Measurements from ENCODE around the gene DTD1. TPM values are rescaled to one million over a fixed set of nuclear protein-coding genes. Genes with fewer than 3 reads are reported as not detected.

DTD1 gene
- total RNA-seq, 1 donor from 2014 or later: 68.2 TPM

DNA sequence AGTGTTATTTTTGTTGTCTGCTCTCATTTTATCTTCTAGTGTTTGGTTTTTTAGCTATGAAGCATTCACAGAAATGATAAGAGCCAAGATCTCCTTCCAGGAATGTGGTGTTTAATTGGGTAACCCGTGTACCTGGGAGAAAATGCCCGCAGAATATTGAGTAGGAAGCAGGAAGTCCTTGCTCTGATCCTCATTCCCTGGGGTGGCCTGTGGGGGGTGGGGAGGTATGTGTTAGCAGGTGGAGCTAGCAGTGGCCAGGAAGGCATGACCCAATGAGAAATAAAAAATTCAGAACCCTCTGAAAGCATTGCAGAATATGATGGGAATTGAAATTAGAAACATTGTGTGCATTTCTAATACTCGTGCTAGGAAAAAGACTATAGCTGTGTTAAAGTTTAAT lies 100.8 kb downstream of the DTD1 start:
- H3K27ac Mint-ChIP-seq (ENCODE audit: unreplicated experiment): no peak overlapping the region
- no peaks in the 10 kb centered on the region for H3K27me3 Mint-ChIP-seq (ENCODE audit: low read depth)
- H3K36me3 Mint-ChIP-seq (ENCODE audit: low read depth): no peaks in the 10 kb centered on the region
- DNase-seq (ENCODE audit: low read depth, low spot score): no peak
- H3K9me3 Mint-ChIP-seq: peaks cover 2% of the 10 kb centered on the region
- peaks cover 8% of the 10 kb centered on the region for H3K4me1 Mint-ChIP-seq
- TF ChIP-seq, protein P1, sequence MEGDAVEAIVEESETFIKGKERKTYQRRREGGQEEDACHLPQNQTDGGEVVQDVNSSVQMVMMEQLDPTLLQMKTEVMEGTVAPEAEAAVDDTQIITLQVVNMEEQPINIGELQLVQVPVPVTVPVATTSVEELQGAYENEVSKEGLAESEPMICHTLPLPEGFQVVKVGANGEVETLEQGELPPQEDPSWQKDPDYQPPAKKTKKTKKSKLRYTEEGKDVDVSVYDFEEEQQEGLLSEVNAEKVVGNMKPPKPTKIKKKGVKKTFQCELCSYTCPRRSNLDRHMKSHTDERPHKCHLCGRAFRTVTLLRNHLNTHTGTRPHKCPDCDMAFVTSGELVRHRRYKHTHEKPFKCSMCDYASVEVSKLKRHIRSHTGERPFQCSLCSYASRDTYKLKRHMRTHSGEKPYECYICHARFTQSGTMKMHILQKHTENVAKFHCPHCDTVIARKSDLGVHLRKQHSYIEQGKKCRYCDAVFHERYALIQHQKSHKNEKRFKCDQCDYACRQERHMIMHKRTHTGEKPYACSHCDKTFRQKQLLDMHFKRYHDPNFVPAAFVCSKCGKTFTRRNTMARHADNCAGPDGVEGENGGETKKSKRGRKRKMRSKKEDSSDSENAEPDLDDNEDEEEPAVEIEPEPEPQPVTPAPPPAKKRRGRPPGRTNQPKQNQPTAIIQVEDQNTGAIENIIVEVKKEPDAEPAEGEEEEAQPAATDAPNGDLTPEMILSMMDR (conservative IDR thresholded peaks at IDR 0.05): no peak
- H3K4me3 Mint-ChIP-seq: no peak overlapping the region

DNA sequence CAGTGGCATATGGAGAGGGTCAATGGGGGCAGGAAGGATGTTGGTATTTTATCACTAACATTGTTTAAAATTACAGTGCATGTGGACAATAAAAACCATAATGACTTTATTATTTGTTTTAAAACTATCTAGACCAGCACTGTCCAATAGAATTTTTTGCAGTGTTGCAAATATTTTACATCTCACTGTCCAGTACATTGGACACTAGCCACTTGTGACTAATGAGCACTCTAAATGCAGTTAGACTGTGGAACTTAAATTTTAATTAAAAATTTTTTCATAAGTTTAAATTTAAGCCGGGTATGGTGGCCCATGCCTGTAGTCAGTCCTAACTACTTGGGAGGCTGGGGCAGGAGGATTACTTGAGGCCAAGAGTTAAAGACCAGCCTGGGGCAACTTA lies 101.7 kb downstream of the DTD1 start:
- Mint-ChIP-seq H3K4me1 (peaks cover 8% of the 10 kb centered on the region), H3K4me3 (no peak overlapping the region), H3K36me3 (ENCODE audit: low read depth) (no peaks in the 10 kb centered on the region), H3K27ac (ENCODE audit: unreplicated experiment) (no peak overlapping the region), H3K9me3 (peaks cover 2% of the 10 kb centered on the region), H3K27me3 (ENCODE audit: low read depth) (no peaks in the 10 kb centered on the region)
- no peak for DNase-seq (ENCODE audit: low read depth, low spot score)
- TF ChIP-seq, protein P1 (conservative IDR thresholded peaks at IDR 0.05): no peak

DNA sequence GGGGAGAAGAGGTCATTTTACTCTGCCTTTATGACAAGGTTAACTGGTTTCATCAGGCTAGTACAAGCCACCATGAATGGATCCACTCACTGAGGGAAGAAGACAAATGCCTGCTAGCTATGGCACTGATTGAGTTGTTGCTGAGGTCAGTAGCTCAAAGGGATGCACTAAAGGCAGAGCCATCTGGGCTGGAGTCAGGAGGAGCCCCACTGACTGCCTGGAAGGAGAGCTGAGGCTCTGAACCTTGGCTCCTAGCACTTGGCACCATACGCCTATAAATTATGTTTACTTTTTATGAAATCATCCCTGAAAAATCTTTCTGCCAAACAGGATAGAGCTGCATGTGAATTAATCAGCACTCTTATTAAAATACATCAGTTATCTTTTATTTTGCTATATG lies 104.6 kb downstream of the DTD1 start:
- Mint-ChIP-seq H3K27ac (ENCODE audit: unreplicated experiment) (no peak overlapping the region), H3K9me3 (peaks cover 2% of the 10 kb centered on the region), H3K4me3 (no peak overlapping the region), H3K27me3 (ENCODE audit: low read depth) (no peaks in the 10 kb centered on the region), H3K36me3 (ENCODE audit: low read depth) (no peaks in the 10 kb centered on the region), H3K4me1 (peaks cover 8% of the 10 kb centered on the region)
- no peak for DNase-seq (ENCODE audit: low read depth, low spot score)
- TF ChIP-seq, protein P1 (conservative IDR thresholded peaks at IDR 0.05): no peak

DNA sequence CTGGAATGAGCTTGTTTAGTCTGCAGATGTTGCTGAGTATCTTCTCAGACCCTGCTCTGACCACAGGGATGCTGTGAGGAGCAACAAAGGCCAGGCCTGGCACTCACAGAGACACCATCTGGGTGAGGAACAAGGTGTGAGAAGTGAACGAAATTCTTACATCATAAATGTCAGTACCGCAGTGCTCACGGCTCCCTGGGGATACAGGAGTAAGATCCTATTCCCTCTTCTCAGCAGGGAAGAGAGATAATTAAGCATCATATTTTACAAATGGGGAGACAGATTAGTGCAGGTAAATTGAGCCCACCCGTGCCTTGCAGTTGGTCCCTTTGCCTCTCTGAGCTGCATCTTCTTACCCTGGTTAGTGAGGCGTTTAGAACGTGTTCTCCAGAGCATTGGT lies 106.2 kb downstream of the DTD1 start:
- peaks cover 8% of the 10 kb centered on the region for H3K4me1 Mint-ChIP-seq
- H3K27ac Mint-ChIP-seq (ENCODE audit: unreplicated experiment): no peak overlapping the region
- no peak overlapping the region for H3K4me3 Mint-ChIP-seq
- H3K27me3 Mint-ChIP-seq (ENCODE audit: low read depth): no peaks in the 10 kb centered on the region
- H3K9me3 Mint-ChIP-seq: peaks cover 2% of the 10 kb centered on the region
- no peak for DNase-seq (ENCODE audit: low read depth, low spot score)
- H3K36me3 Mint-ChIP-seq (ENCODE audit: low read depth): peaks cover 4% of the 10 kb centered on the region
- TF ChIP-seq, protein P1 (conservative IDR thresholded peaks at IDR 0.05): no peak

GRCh38 chr20:18695175-18695574 lies 107.3 kb downstream of the DTD1 start:
- H3K36me3 Mint-ChIP-seq (ENCODE audit: low read depth): peaks cover 4% of the 10 kb centered on the region
- TF ChIP-seq, protein P1 (conservative IDR thresholded peaks at IDR 0.05): no peak
- no peak overlapping the region for H3K27ac Mint-ChIP-seq (ENCODE audit: unreplicated experiment)
- DNase-seq (ENCODE audit: low read depth, low spot score): no peak
- H3K4me3 Mint-ChIP-seq: no peak overlapping the region
- H3K4me1 Mint-ChIP-seq: peaks cover 8% of the 10 kb centered on the region
- no peaks in the 10 kb centered on the region for H3K27me3 Mint-ChIP-seq (ENCODE audit: low read depth)
- no peaks in the 10 kb centered on the region for H3K9me3 Mint-ChIP-seq

Data from neural crest cell (in vitro differentiated cells).